Prostate gland (tissue), 2 donors: ENCODE measurements around the gene GJA5.

Experiments
- POLR2AphosphoS5 ChIP-seq: sonication (generic); formaldehyde crosslinking; IDR thresholded peaks from one replicate; pipeline ENCODE4 v1.6.1; 2017; ENCODE audit warnings: antibody characterized with exemption
- TF ChIP-seq, protein P1 (sequence below), 4 experiments: fragments of 200-600 bp in 2 of 4; fragments of 450-650 bp in 2 of 4; sonication (generic) in 2 of 4; IDR thresholded peaks; 1 replicate in 3 of 4; 2 replicates in 1 of 4; pipeline ENCODE4 v1.5.1; 2016 to 2019; ENCODE audit warnings: antibody characterized with exemption in 4 of 4, mild to moderate bottlenecking in 2 of 4, moderate library complexity in 2 of 4

- TF ChIP-seq, protein P1, sequence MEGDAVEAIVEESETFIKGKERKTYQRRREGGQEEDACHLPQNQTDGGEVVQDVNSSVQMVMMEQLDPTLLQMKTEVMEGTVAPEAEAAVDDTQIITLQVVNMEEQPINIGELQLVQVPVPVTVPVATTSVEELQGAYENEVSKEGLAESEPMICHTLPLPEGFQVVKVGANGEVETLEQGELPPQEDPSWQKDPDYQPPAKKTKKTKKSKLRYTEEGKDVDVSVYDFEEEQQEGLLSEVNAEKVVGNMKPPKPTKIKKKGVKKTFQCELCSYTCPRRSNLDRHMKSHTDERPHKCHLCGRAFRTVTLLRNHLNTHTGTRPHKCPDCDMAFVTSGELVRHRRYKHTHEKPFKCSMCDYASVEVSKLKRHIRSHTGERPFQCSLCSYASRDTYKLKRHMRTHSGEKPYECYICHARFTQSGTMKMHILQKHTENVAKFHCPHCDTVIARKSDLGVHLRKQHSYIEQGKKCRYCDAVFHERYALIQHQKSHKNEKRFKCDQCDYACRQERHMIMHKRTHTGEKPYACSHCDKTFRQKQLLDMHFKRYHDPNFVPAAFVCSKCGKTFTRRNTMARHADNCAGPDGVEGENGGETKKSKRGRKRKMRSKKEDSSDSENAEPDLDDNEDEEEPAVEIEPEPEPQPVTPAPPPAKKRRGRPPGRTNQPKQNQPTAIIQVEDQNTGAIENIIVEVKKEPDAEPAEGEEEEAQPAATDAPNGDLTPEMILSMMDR (IDR thresholded peaks at IDR 0.05): no peak
- TF ChIP-seq POLR2AphosphoS5: no peak
These were observed 44.7 kb upstream of the GJA5 start for GRCh38 chr1:147804942-147805723.
